ENCODE results near the gene GDF9. TPM values are rescaled to one million over a fixed set of nuclear protein-coding genes. Genes with fewer than 3 reads are reported as not detected.

The GDF9 gene
- total RNA-seq, 1 experiment from 2014 or later: 0.57 TPM

Other genes with a start within 250 kb of the GDF9 start
- not detected in 2 replicates for gene IL13, start 208.3 kb downstream of the GDF9 start, total RNA-seq (2014; rRNA removed; shearing (Covaris generic))
- not detected in 2 replicates for gene IL4, start 192.5 kb downstream of the GDF9 start, total RNA-seq (2014; rRNA removed; shearing (Covaris generic))
- 7.7 and 8.3 TPM in 2 replicates for gene KIF3A, start 128.9 kb downstream of the GDF9 start, total RNA-seq (2014; rRNA removed; shearing (Covaris generic))
- gene CCNI2, start 119.0 kb downstream of the GDF9 start, total RNA-seq (2014; rRNA removed; shearing (Covaris generic)): not detected in 2 replicates
- gene SEPTIN8, start 89.2 kb downstream of the GDF9 start, total RNA-seq (2014; rRNA removed; shearing (Covaris generic)): 25.4 and 26.5 TPM in 2 replicates
- gene SOWAHA, start 53.2 kb downstream of the GDF9 start, total RNA-seq (2014; rRNA removed; shearing (Covaris generic)): 0.02 and 0.08 TPM in 2 replicates
- 1.6 and 2.5 TPM in 2 replicates for gene SHROOM1, start 35.8 kb downstream of the GDF9 start, total RNA-seq (2014; rRNA removed; shearing (Covaris generic))
- 229 and 261 TPM in 2 replicates for gene UQCRQ, start 173 bp upstream of the GDF9 start, total RNA-seq (2014; rRNA removed; shearing (Covaris generic))
- 1.2 and 1.6 TPM in 2 replicates for gene LEAP2, start 7.2 kb upstream of the GDF9 start, total RNA-seq (2014; rRNA removed; shearing (Covaris generic))
- 45.2 and 51.0 TPM in 2 replicates for gene AFF4, start 97.2 kb upstream of the GDF9 start, total RNA-seq (2014; rRNA removed; shearing (Covaris generic))
- 38.6 and 39.6 TPM in 2 replicates for gene ZCCHC10, start 160.1 kb upstream of the GDF9 start, total RNA-seq (2014; rRNA removed; shearing (Covaris generic))
- gene HSPA4, start 185.5 kb upstream of the GDF9 start, total RNA-seq (2014; rRNA removed; shearing (Covaris generic)): 166 and 173 TPM in 2 replicates